ENCODE data around the gene RHBDL1.
A peak's percentile ranks its signal among the peaks of the same experiment; 100 is the strongest.

GRCh38 chr16:667780-668518 is 7.5 kb upstream of the RHBDL1 start, which contains the start of gene RHOT2:
- TF ChIP-seq POLR2A (IDR thresholded peaks at IDR 0.05) (peak; percentile 49 to 79), CTCF (IDR thresholded peaks at IDR 0.05) (peak in 3 of 4 experiments; percentile 95 to 99 (median 96)), POLR2AphosphoS5 (IDR thresholded peaks at IDR 0.05) (peak; percentile 79)
